ENCODE measurements around the gene CUBN.

CUBN gene

GRCh38 chr10:16944402-16944801 lies 185.2 kb downstream of the CUBN start:
- no peak for DNase-seq

GRCh38 chr10:16943295-16944285 lies 186.0 kb downstream of the CUBN start:
- no peak for DNase-seq

- no peak for DNase-seq
These were observed 187.1 kb downstream of the CUBN start for GRCh38 chr10:16942381-16943078.

GRCh38 chr10:16941870-16942269 lies 187.7 kb downstream of the CUBN start:
- DNase-seq: no peak

- no peak for DNase-seq
These were observed 188.5 kb downstream of the CUBN start for GRCh38 chr10:16941067-16941466.

- no peak for DNase-seq
These were observed 190.7 kb downstream of the CUBN start for GRCh38 chr10:16938952-16939351.

- DNase-seq: no peak
These were observed 195.2 kb downstream of the CUBN start for GRCh38 chr10:16934461-16934860.

GRCh38 chr10:16933783-16934182 lies 195.8 kb downstream of the CUBN start:
- DNase-seq: no peak

GRCh38 chr10:16931930-16932329 lies 197.7 kb downstream of the CUBN start:
- DNase-seq: no peak

- no peak for DNase-seq
These were observed 199.1 kb downstream of the CUBN start for GRCh38 chr10:16930540-16930939.

GRCh38 chr10:16929069-16929468 lies 200.5 kb downstream of the CUBN start:
- DNase-seq: no peak

GRCh38 chr10:16927546-16927945 lies 202.1 kb downstream of the CUBN start:
- no peak for DNase-seq

GRCh38 chr10:16923726-16924125 lies 205.9 kb downstream of the CUBN start:
- DNase-seq: no peak

- no peak for DNase-seq
These were observed 206.3 kb downstream of the CUBN start for GRCh38 chr10:16923309-16923708.

GRCh38 chr10:16919121-16919982 lies 210.3 kb downstream of the CUBN start:
- DNase-seq: no peak

- no peak for DNase-seq
These were observed 213.1 kb downstream of the CUBN start for GRCh38 chr10:16916496-16916895.

GRCh38 chr10:16915300-16915699 lies 214.3 kb downstream of the CUBN start:
- DNase-seq: no peak

- DNase-seq: no peak
These were observed 216.3 kb downstream of the CUBN start for GRCh38 chr10:16913266-16913665.

GRCh38 chr10:16910793-16911164 lies 218.8 kb downstream of the CUBN start:
- no peak for DNase-seq

GRCh38 chr10:16909961-16910792 lies 219.4 kb downstream of the CUBN start:
- DNase-seq: no peak

- DNase-seq: no peak
These were observed 220.3 kb downstream of the CUBN start for GRCh38 chr10:16909271-16909767.

GRCh38 chr10:16907687-16908086 lies 221.9 kb downstream of the CUBN start:
- DNase-seq: no peak

Measured in NCI-H446 treated with DMSO at 0.1 percent for 48 hours (cell line).